ENCODE results near the gene VHLL. TPM values are rescaled to one million over a fixed set of nuclear protein-coding genes. Genes with fewer than 3 reads are reported as not detected.
"Not testable (repeated sequence)": the region's sequence is repeated elsewhere in the genome, so short reads cannot be mapped to it uniquely, and the experiment has no call there.

The VHLL gene
- total RNA-seq = not detected
- polyA plus RNA-seq = not detected
- long read RNA-seq, donor 1 = 0 reads
- long read RNA-seq, donor 2 = 0 reads
- long read RNA-seq, donor 3 = 0 reads
- long read RNA-seq, donor 4 = 0 reads

- H3K27me3 ChIP-seq (ENCODE audit: control insufficient read depth, insufficient read depth) = no peaks in the 10 kb centered on the region
- H3K9me3 ChIP-seq (ENCODE audit: control insufficient read depth, low read length) = no peaks in the 10 kb centered on the region
- ATAC-seq = no peak
- intact Hi-C loops (cut with DNase I) = no loop called here
- H3K4me1 ChIP-seq (ENCODE audit: control insufficient read depth, insufficient read depth, low read length) = peaks cover 3% of the 10 kb centered on the region
- no peak within 1 kb of the TSS for H3K27ac ChIP-seq (ENCODE audit: low read length)
- H3K4me3 ChIP-seq (ENCODE audit: low read length) = no peak within 1 kb of the TSS
- no peak for DNase-seq
- WGBS = 88% methylated on average over 19 of the region's 19 CpGs
Measured at GRCh38 chr1:156298852-156299357, at the start of gene VHLL. Gene VHLL, minus strand, starts transcription at chr1:156299307. Its CDS starts 118 bp downstream, at chr1:156299189.

GRCh38 chr1:156347331-156347730 is 48.2 kb upstream of the VHLL start:
- Histone ChIP-seq H3K4me3 (ENCODE audit: low read length) (no peak overlapping the region), H3K4me1 (ENCODE audit: control insufficient read depth, insufficient read depth, low read length) (no peaks in the 10 kb centered on the region), H3K9me3 (ENCODE audit: control insufficient read depth, low read length) (no peaks in the 10 kb centered on the region), H3K27ac (ENCODE audit: low read length) (no peak overlapping the region), H3K27me3 (ENCODE audit: control insufficient read depth, insufficient read depth) (no peaks in the 10 kb centered on the region)
- intact Hi-C loops (cut with DNase I) = no loop called here
- DNase-seq (no peak), ATAC-seq (no peak)
- WGBS = 49% methylated on average over 4 of the region's 4 CpGs

- no peak overlapping the region for H3K27ac ChIP-seq (ENCODE audit: low read length)
- H3K27me3 ChIP-seq (ENCODE audit: control insufficient read depth, insufficient read depth) = no peaks in the 10 kb centered on the region
- H3K9me3 ChIP-seq (ENCODE audit: control insufficient read depth, low read length) = no peaks in the 10 kb centered on the region
- intact Hi-C loops (cut with DNase I) = no loop called here
- 47% methylated on average over 2 of the region's 2 CpGs for WGBS
- no peaks in the 10 kb centered on the region for H3K4me1 ChIP-seq (ENCODE audit: control insufficient read depth, insufficient read depth, low read length)
- no peak for ATAC-seq
- no peak for DNase-seq
- no peak overlapping the region for H3K4me3 ChIP-seq (ENCODE audit: low read length)
Measured at GRCh38 chr1:156346636-156347035, 47.5 kb upstream of the VHLL start.

GRCh38 chr1:156346035-156346434 is 46.9 kb upstream of the VHLL start:
- ATAC-seq; intact Hi-C loops (cut with DNase I); H3K27ac ChIP-seq (ENCODE audit: low read length); H3K27me3 ChIP-seq (ENCODE audit: control insufficient read depth, insufficient read depth); DNase-seq; H3K4me3 ChIP-seq (ENCODE audit: low read length); H3K9me3 ChIP-seq (ENCODE audit: control insufficient read depth, low read length); H3K4me1 ChIP-seq (ENCODE audit: control insufficient read depth, insufficient read depth, low read length): not testable (repeated sequence)
- 82% methylated on average over 2 of the region's 2 CpGs for WGBS

- WGBS = 66% methylated on average over 3 of the region's 3 CpGs
- intact Hi-C loops (cut with DNase I) = no loop called here
Measured at GRCh38 chr1:156344409-156344808, 45.3 kb upstream of the VHLL start.

GRCh38 chr1:156342166-156342955 is 43.3 kb upstream of the VHLL start:
- Histone ChIP-seq H3K4me1 (ENCODE audit: control insufficient read depth, insufficient read depth, low read length) (no peaks in the 10 kb centered on the region), H3K27me3 (ENCODE audit: control insufficient read depth, insufficient read depth) (no peaks in the 10 kb centered on the region), H3K9me3 (ENCODE audit: control insufficient read depth, low read length) (no peaks in the 10 kb centered on the region), H3K27ac (ENCODE audit: low read length) (no peak overlapping the region), H3K4me3 (ENCODE audit: low read length) (no peak overlapping the region)
- DNase-seq (no peak), ATAC-seq (no peak)
- intact Hi-C loops (cut with DNase I) = no loop called here
- WGBS = 76% methylated on average over 1 of the region's 1 CpG

More at GRCh38 chr1:156344409-156344808, 45.3 kb upstream of the VHLL start:
- Histone ChIP-seq H3K9me3 (ENCODE audit: control insufficient read depth, low read length) (no peaks in the 10 kb centered on the region), H3K4me1 (ENCODE audit: control insufficient read depth, insufficient read depth, low read length) (no peaks in the 10 kb centered on the region), H3K4me3 (ENCODE audit: low read length) (no peak overlapping the region), H3K27ac (ENCODE audit: low read length) (no peak overlapping the region), H3K27me3 (ENCODE audit: control insufficient read depth, insufficient read depth) (no peaks in the 10 kb centered on the region)
- no peak for ATAC-seq
- no peak for DNase-seq

GRCh38 chr1:156338180-156338976 is 39.3 kb upstream of the VHLL start, which contains the start of the genes CCT3 and TSACC:
Gene CCT3, minus strand, starts transcription at chr1:156338292. Its CDS starts 108 bp downstream, at chr1:156338184.
Gene TSACC, plus strand, starts transcription at chr1:156338526. Its CDS starts 1,232 bp downstream, at chr1:156339758.
- ATAC-seq = peak; percentile 97
- H3K4me3 ChIP-seq (ENCODE audit: low read length) = peak within 1 kb of the TSS; percentile 87
- intact Hi-C loops (cut with DNase I) = no loop called here
- H3K9me3 ChIP-seq (ENCODE audit: control insufficient read depth, low read length) = no peaks in the 10 kb centered on the region
- peak; percentile 99 to 100 (median 100) for DNase-seq
- H3K4me1 ChIP-seq (ENCODE audit: control insufficient read depth, insufficient read depth, low read length) = peaks cover 5% of the 10 kb centered on the region
- H3K27me3 ChIP-seq (ENCODE audit: control insufficient read depth, insufficient read depth) = no peaks in the 10 kb centered on the region
- peak within 1 kb of the TSS; percentile 83 for H3K27ac ChIP-seq (ENCODE audit: low read length)
- under 1% methylated on average over 47 of the region's 47 CpGs for WGBS

- Histone ChIP-seq H3K4me3 (ENCODE audit: low read length) (peak overlapping the region; percentile 87), H3K27me3 (ENCODE audit: control insufficient read depth, insufficient read depth) (no peaks in the 10 kb centered on the region), H3K27ac (ENCODE audit: low read length) (peak overlapping the region; percentile 83), H3K9me3 (ENCODE audit: control insufficient read depth, low read length) (no peaks in the 10 kb centered on the region), H3K4me1 (ENCODE audit: control insufficient read depth, insufficient read depth, low read length) (peaks cover 5% of the 10 kb centered on the region)
- ATAC-seq = peak in 1 of 2 donors; percentile 5
- intact Hi-C loops (cut with DNase I) = no loop called here
- DNase-seq = peak in 2 of 3 donors; percentile 56 to 59
- WGBS = under 1% methylated on average over 14 of the region's 14 CpGs
Measured at GRCh38 chr1:156337888-156338179, 38.7 kb upstream of the VHLL start.

GRCh38 chr1:156337052-156337887 is 38.2 kb upstream of the VHLL start:
- H3K9me3 ChIP-seq (ENCODE audit: control insufficient read depth, low read length) = no peaks in the 10 kb centered on the region
- 31% methylated on average over 34 of the region's 34 CpGs for WGBS
- intact Hi-C loops (cut with DNase I) = no loop called here
- no peak for ATAC-seq
- H3K27ac ChIP-seq (ENCODE audit: low read length) = peak overlapping the region; percentile 83
- H3K27me3 ChIP-seq (ENCODE audit: control insufficient read depth, insufficient read depth) = no peaks in the 10 kb centered on the region
- DNase-seq = peak in 1 of 3 donors; percentile 58
- H3K4me1 ChIP-seq (ENCODE audit: control insufficient read depth, insufficient read depth, low read length) = peaks cover 5% of the 10 kb centered on the region
- H3K4me3 ChIP-seq (ENCODE audit: low read length) = peak overlapping the region; percentile 87

- DNase-seq (no peak), ATAC-seq (no peak)
- H3K27me3 ChIP-seq (ENCODE audit: control insufficient read depth, insufficient read depth) = no peaks in the 10 kb centered on the region
- H3K4me1 ChIP-seq (ENCODE audit: control insufficient read depth, insufficient read depth, low read length) = peaks cover 5% of the 10 kb centered on the region
- intact Hi-C loops (cut with DNase I) = no loop called here
- peak overlapping the region; percentile 87 for H3K4me3 ChIP-seq (ENCODE audit: low read length)
- H3K9me3 ChIP-seq (ENCODE audit: control insufficient read depth, low read length) = no peaks in the 10 kb centered on the region
- no peak overlapping the region for H3K27ac ChIP-seq (ENCODE audit: low read length)
- WGBS = 88% methylated on average over 4 of the region's 4 CpGs
Measured at GRCh38 chr1:156336242-156336641, 37.1 kb upstream of the VHLL start.
